Activated CD8-positive, alpha-beta memory T cell treated with anti-CD3 and anti-CD28 coated beads for 36 hours (primary cell): ENCODE measurements around the gene UBAP2. TPM values are rescaled to one million over a fixed set of nuclear protein-coding genes. Genes with fewer than 3 reads are reported as not detected.
"Not testable (repeated sequence)": the region's sequence is repeated elsewhere in the genome, so short reads cannot be mapped to it uniquely, and the experiment has no call there.

ENCODE experiments used
- CTCF ChIA-PET: fragments of 350-600 bp; sonication (Branson Sonifier 250); formaldehyde crosslinking; loops from one replicate; lab custom pipeline; 2021; ENCODE audit warnings: antibody characterized with exemption; lab: Charles Lee
- POLR2A ChIA-PET: fragments of 350-600 bp; sonication (Branson Sonifier 250); formaldehyde crosslinking; loops from one replicate; lab custom pipeline; 2021; ENCODE audit warnings: antibody characterized with exemption; lab: Charles Lee
- total RNA-seq, 2 experiments: library from RNA; stranded (reverse); gene quantifications; one replicate each; pipeline ENCODE4 v1.2.3, GENCODE V29; 2021

UBAP2 gene
- total RNA-seq, 2 experiments from 2014 or later, result 52.1 to 53.6 TPM

DNA sequence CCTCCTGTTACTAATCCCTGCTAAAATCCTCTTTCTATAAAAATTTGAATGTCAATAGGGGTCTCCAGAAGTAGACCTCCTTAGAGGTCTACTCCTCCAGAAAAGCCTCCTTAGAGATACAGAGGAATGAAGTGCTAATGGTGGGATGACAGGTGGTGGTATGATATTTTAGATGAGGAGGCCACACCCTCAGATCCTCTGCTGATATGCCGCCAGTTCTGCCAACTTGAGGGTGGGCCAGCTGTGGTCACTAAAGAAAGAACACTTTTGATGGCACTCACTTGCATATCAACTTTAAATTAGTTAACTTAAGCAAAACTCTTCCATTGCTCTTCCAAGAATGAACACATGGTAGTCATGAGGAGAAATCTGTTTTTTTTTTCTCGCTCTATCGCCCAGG, 16.9 kb upstream of the UBAP2 start:
- ChIA-PET CTCF (interaction anchor here (1.4 kb wide), 1 partner anchor 8 kb away, joined by 5 read pairs; no protein-coding TSS in a partner anchor), POLR2A (interaction anchor here (0.5 kb wide), 1 partner anchor 115 kb away, joined by 7 read pairs; no protein-coding TSS in a partner anchor)

DNA sequence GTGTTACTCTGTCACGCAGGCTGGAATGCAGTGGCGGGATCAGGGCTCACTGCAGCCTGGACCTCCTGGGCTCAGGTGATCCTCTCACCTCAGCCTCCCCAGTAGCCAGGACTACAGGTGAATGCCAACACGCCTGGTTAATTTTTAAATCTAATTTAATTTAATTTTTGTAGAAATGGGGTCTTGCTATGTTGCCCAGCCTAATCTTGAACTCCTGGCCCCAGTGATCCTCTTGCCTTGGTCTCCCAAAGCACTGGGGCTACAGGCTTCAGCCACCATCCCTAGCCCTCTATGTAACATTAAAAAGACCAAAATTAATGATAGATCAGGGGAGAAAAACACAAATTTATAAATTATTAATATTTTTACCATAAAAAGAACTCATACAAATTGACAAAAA, 11.3 kb upstream of the UBAP2 start:
- ChIA-PET POLR2A (no interaction called here), CTCF (no interaction called here)

DNA sequence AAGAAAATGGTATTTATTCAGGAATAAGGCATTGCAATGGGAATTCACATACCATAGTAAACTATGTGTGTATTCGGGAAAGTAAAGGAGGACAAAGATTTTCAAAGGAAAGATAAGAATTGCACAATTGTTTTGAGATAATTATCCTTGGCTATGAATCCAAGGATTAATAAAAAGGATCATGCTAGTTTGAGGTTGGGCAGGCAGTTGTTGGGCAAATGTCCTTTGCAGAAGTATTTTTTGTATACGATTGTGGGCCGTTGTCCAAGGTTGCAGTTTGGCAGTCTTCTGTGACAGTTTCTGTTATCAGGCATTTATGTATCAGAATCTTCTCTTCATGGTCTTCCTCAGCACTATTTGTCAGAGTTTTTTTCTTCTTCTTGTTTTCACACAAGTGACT, 10.6 kb upstream of the UBAP2 start:
- ChIA-PET POLR2A (no interaction called here), CTCF (no interaction called here)

GRCh38 chr9:34049630-34050384, 1.1 kb upstream of the UBAP2 start:
- ChIA-PET POLR2A (interaction anchor here (1.2 to 2.1 kb wide), 3 partner anchors 9 to 327 kb away, joined by 3 to 7 read pairs (median 3); partner anchors contain the start of genes MYORG and UBE2R2), CTCF (interaction anchor here (0.5 kb wide), 1 partner anchor 13 kb away, joined by 3 read pairs; no protein-coding TSS in a partner anchor)

DNA sequence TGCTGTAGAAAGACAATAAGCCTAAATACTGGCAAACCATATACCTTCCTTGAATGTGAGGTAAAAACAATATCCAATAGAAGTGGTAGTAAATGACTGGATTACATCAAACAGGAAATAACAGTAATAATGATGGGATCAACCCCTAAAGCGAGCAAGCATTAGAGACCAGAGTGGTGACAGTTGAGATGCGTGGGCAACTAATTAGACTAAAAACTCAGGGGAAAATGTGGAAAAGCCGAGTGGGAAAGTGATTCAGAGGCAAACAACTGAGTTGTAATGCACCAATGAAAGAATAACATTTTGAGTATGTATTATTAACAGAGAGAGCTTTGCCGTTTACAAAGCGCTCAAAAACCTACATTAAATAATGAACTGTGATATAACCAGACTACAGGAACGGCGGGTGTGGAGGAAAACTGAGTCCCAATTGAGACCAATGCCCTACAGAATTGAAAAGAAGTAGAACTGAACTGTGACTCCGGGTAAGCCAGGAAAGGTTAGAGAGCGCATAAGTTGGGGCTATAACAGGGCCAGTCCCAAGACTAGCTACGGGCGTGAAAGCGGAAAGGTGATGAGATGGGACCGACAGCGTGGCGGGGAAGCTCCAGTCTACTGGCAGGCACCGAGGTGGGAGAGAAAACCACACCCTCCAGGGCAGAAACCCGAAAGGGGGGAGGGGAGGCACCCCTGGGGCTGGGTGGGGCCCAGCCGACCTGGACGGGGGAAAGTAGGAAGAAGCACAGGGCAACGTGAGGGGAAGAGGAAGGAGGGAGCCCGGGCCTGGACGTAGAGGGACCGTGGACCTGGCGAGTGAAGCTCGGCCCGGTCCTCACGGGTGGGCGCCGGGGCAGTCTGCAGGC, 592 bp downstream of the UBAP2 start:
- CTCF ChIA-PET, result interaction anchor here (0.6 to 0.7 kb wide), 2 partner anchors 22 to 332 kb away, joined by 3 read pairs; no protein-coding TSS in a partner anchor
- POLR2A ChIA-PET, result interaction anchor here (0.5 to 2.1 kb wide), 8 partner anchors 10 to 1098 kb away, joined by 3 to 7 read pairs (median 3); partner anchors contain the start of genes MYORG and UBE2R2

- ChIA-PET CTCF (interaction anchor here (0.5 kb wide), 1 partner anchor 301 kb away, joined by 5 read pairs; no protein-coding TSS in a partner anchor), POLR2A (no interaction called here)
Observed at GRCh38 chr9:34046784-34047379, 1.8 kb downstream of the UBAP2 start.

DNA sequence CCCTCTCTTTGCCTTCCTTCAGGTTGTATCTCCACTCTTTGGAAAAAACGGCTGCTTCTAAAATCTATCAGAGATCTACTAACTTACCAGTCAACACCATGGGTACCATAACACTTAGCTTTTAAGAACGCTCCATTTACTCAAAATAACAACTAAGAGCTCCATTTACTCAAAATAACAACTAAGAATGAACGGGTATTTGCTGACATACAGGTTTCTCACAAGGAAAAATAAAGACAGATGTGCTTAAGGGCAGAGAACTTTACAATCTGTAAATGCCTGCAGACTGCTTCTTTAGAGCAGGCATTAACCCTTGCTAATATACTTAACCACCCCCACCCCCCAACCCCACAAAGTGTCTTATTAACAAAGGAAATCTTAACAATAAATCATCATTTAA, 2.8 kb downstream of the UBAP2 start:
- CTCF ChIA-PET, result no interaction called here

DNA sequence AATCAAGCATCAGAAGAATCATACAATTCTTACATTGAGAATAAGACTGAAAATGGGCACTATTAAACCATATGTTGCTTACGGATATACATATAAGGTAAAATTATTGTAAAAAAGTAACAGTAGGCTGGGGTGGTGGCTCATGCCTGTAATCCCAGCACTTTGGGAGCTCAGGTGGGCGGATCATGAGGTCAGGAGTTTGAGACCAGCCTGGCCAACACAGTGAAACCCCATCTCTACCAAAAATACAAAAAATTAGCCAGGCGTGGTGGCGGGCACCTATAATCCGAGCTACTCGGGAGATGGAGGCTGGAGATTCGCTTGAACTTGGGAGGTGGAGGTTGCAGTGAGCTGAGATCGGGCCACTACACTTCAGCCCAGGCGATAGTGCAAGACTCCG, 6.6 kb downstream of the UBAP2 start:
- ChIA-PET POLR2A (interaction anchor here (0.8 kb wide), 1 partner anchor 92 kb away, joined by 10 read pairs; no protein-coding TSS in a partner anchor), CTCF (interaction anchor here (0.7 kb wide), 1 partner anchor 188 kb away, joined by 7 read pairs; no protein-coding TSS in a partner anchor)

More for the DNA sequence above, 2.8 kb downstream of the UBAP2 start:
- POLR2A ChIA-PET, result interaction anchor here (0.6 kb wide), 1 partner anchor 11 kb away, joined by 4 read pairs; no protein-coding TSS in a partner anchor

DNA sequence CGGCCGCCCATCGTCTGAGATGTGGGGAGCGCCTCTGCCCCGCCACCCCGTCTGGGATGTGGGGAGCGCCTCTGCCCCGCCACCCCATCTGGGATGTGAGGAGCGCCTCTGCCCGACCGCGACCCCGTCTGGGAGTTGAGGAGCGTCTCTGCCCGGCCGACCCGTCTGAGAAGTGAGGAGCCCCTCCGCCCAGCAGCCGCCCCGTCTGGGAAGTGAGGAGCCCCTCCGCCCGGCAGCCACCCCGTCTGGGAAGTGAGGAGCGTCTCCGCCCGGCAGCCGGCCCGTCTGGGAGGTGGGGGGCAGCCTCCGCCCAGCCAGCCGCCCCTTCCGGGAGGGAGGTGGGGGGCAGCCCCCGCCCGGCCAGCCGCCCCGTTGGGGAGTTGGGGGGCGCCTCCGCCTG, 9.8 kb downstream of the UBAP2 start:
- POLR2A ChIA-PET, CTCF ChIA-PET: not testable (repeated sequence)

DNA sequence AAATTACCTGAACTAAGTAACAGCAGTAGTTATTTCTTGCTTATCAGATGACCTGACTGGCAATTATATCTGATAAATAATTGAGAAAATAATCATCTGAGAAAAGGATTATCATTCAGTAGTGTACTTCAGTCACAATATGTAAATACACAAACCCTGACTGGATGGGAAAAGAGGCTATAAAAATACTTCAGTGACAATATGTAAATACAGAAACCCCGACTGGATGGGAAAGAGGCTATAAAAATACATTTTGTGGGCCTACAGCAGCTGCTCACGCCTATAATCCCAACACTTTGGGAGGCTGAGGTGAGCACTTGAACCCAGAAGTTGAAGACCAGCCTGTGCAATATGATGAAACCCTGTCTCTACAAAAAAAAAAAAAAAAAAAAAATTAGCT, 11.1 kb downstream of the UBAP2 start:
- ChIA-PET CTCF (no interaction called here), POLR2A (interaction anchor here (0.6 kb wide), 1 partner anchor 11 kb away, joined by 7 read pairs; the partner anchor contains the start of gene UBAP2)

- CTCF ChIA-PET, result interaction anchor here (0.6 kb wide), 1 partner anchor 13 kb away, joined by 3 read pairs; no protein-coding TSS in a partner anchor
- POLR2A ChIA-PET, result no interaction called here
Observed at GRCh38 chr9:34036625-34037024, 12.1 kb downstream of the UBAP2 start.

DNA sequence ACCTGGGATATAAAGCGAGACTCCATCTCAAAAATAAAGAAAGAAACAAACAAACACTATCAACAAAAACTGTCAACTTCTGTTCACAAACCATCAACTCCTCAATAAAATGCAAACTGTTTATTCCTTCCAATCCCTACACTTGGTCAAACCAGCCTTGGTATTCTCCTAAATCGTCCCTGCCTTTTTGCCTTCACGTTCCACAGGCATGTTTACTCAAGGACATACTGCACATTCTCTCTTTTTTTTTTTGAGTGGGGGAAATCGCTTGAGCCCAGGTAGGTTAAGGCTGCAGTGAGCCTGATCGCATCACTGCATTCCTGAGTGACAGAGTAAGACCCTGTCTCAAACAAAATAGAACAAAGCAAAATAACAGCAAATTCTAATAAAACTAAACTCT, 13.0 kb downstream of the UBAP2 start:
- CTCF ChIA-PET, result no interaction called here
- POLR2A ChIA-PET, result no interaction called here

DNA sequence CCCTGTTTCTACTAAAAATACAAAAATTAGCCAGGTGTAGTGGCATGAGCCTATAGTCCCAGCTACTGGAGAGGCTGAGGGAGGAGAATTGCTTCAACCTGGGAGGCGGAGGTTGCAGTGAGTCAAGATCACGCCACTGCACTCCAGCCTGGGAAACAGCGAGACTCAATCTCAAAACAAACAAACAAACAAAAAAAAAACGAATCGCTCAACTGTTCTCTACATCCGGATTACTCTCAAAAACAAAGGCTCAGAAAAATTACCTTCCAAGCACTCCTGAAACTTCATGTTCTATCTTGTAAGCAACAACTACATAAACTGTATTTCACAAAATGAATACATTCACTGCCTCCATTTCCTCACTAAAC, 14.0 kb downstream of the UBAP2 start:
- CTCF ChIA-PET, result no interaction called here
- POLR2A ChIA-PET, result no interaction called here

- ChIA-PET CTCF (interaction anchor here (0.7 kb wide), 1 partner anchor 49 kb away, joined by 3 read pairs; no protein-coding TSS in a partner anchor), POLR2A (no interaction called here)
Observed at GRCh38 chr9:34032631-34033030, 16.1 kb downstream of the UBAP2 start.

GRCh38 chr9:34027845-34028574, 20.7 kb downstream of the UBAP2 start:
- ChIA-PET POLR2A (no interaction called here), CTCF (no interaction called here)

GRCh38 chr9:34025811-34026210, 22.9 kb downstream of the UBAP2 start:
- CTCF ChIA-PET, result interaction anchor here (1.3 kb wide), 1 partner anchor 48 kb away, joined by 3 read pairs; no protein-coding TSS in a partner anchor
- POLR2A ChIA-PET, result no interaction called here

DNA sequence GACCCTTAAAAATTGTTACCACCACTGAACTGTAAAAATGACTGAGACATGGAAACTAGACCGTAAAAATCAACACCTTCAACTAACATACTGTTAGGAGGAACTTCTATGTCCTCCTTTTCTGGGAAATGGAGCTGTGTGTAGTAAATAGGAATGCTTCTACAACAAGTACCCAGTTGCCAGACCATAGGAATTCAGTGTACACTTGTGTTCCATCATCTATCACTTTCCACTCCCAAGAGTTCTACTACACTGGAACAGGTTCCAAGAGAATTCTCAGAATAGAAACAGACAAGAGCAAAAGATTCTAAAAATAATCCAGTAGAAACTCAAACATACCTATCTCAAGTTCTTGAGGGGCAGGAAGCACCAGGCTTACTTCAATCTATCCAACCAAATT, 23.6 kb downstream of the UBAP2 start:
- CTCF ChIA-PET, result interaction anchor here (1.3 kb wide), 1 partner anchor 49 kb away, joined by 3 read pairs; no protein-coding TSS in a partner anchor
- POLR2A ChIA-PET, result no interaction called here

GRCh38 chr9:34024476-34024875, 24.2 kb downstream of the UBAP2 start:
- CTCF ChIA-PET, POLR2A ChIA-PET: not testable (repeated sequence)
